HG03457 (cell line): ENCODE data around the gene POFUT1.
"Not testable (repeated sequence)": the region's sequence is repeated elsewhere in the genome, so short reads cannot be mapped to it uniquely, and the experiment has no call there.

Experiments
- ATAC-seq: cut with Tn5 transposase; IDR thresholded peaks from one replicate; pipeline ENCODE4 v1.9.1; 2021; ENCODE audit warnings: moderate number of reproducible peaks; ENCODE audit not compliant: unreplicated experiment

The POFUT1 gene

GRCh38 chr20:32188376-32189122 is 19.1 kb upstream of the POFUT1 start:
- no peak for ATAC-seq

- no peak for ATAC-seq
These were observed 18.6 kb upstream of the POFUT1 start for GRCh38 chr20:32189123-32189410.

- ATAC-seq: no peak
These were observed 17.7 kb upstream of the POFUT1 start for GRCh38 chr20:32189691-32190615.

- ATAC-seq: no peak
These were observed 16.9 kb upstream of the POFUT1 start for GRCh38 chr20:32190616-32191415.

GRCh38 chr20:32191422-32191821 is 16.3 kb upstream of the POFUT1 start:
- ATAC-seq: no peak

GRCh38 chr20:32191873-32192272 is 15.8 kb upstream of the POFUT1 start:
- ATAC-seq: no peak

- ATAC-seq: no peak
These were observed 15.0 kb upstream of the POFUT1 start for GRCh38 chr20:32192698-32193097.

- not testable (repeated sequence) for ATAC-seq
These were observed 14.3 kb upstream of the POFUT1 start for GRCh38 chr20:32193336-32193735.

GRCh38 chr20:32193996-32194395 is 13.7 kb upstream of the POFUT1 start:
- ATAC-seq: no peak

GRCh38 chr20:32195581-32195980 is 12.1 kb upstream of the POFUT1 start:
- ATAC-seq: no peak

GRCh38 chr20:32196613-32197012 is 11.1 kb upstream of the POFUT1 start:
- ATAC-seq: not testable (repeated sequence)

GRCh38 chr20:32197136-32197535 is 10.5 kb upstream of the POFUT1 start:
- ATAC-seq: not testable (repeated sequence)

- ATAC-seq: no peak
These were observed 8.7 kb upstream of the POFUT1 start for GRCh38 chr20:32199006-32199405.

GRCh38 chr20:32201296-32201976 is 6.2 kb upstream of the POFUT1 start:
- ATAC-seq: no peak

GRCh38 chr20:32201977-32202363 is 5.7 kb upstream of the POFUT1 start:
- ATAC-seq: no peak

GRCh38 chr20:32203356-32204204 is 4.1 kb upstream of the POFUT1 start:
- ATAC-seq: no peak

GRCh38 chr20:32204205-32205109 is 3.2 kb upstream of the POFUT1 start:
- no peak for ATAC-seq

GRCh38 chr20:32205110-32205842 is 2.4 kb upstream of the POFUT1 start:
- no peak for ATAC-seq
